Measurements from ENCODE around the gene FAM124A. TPM values are rescaled to one million over a fixed set of nuclear protein-coding genes. Genes with fewer than 3 reads are reported as not detected.

FAM124A gene
- total and polyA plus RNA-seq, 2 donors (not counting 3 experiments of a cell fraction or from before 2014, with no cell fraction given): 3.8 to 9.9 TPM

- no peak for TF ChIP-seq JUN (IDR thresholded peaks at IDR 0.05; ENCODE audit: borderline replicate concordance, insufficient read depth, insufficient read length, low read depth)
- no peaks in the 10 kb centered on the region for H3K79me2 ChIP-seq (ENCODE audit: control insufficient read depth, insufficient read depth, low read length)
- no peak overlapping the region for H3K9ac ChIP-seq (replicated peaks; ENCODE audit: extremely low read depth, insufficient read depth, low read length)
- no peaks in the 10 kb centered on the region for H3K9me3 ChIP-seq (replicated peaks; ENCODE audit: control insufficient read depth, insufficient read depth, low read length)
- H3K27ac ChIP-seq (ENCODE audit: insufficient read depth, low read depth, low read length): no peak overlapping the region
- H3K4me3 ChIP-seq (replicated peaks in 1 of 3; ENCODE audit: insufficient read depth in 1 of 3, low read depth in 1 of 3, low read length in 3 of 3): no peak overlapping the region
- no peak overlapping the region for H3K4me2 ChIP-seq (ENCODE audit: insufficient read depth, low read length)
- H2AFZ ChIP-seq (ENCODE audit: low read depth, low read length): no peak overlapping the region
- intact Hi-C loops (cut with micrococcal nuclease): no loop called here
- H3K27me3 ChIP-seq (ENCODE audit: control insufficient read depth in 2 of 2, insufficient read depth in 2 of 2, low read length in 2 of 2): peaks cover 9 to 22% of the 10 kb centered on the region in 2 experiments
- H3K4me1 ChIP-seq (ENCODE audit: control insufficient read depth, extremely low read depth, insufficient read depth, low read length): peaks cover 5% of the 10 kb centered on the region
- no peaks in the 10 kb centered on the region for H3K9me1 ChIP-seq (replicated peaks; ENCODE audit: control insufficient read depth, extremely low read depth, insufficient read depth, low read length)
- FAIRE-seq (no peak), DNase-seq (ENCODE audit: low read depth, low spot score) (no peak)
- no peaks in the 10 kb centered on the region for H3K36me3 ChIP-seq (ENCODE audit: control insufficient read depth in 2 of 2, extremely low read depth in 1 of 2, insufficient read depth in 2 of 2, low read length in 2 of 2)
- no TSS peak for BruUV-seq (replicated peaks)
- no peaks in the 10 kb centered on the region for H4K20me1 ChIP-seq (replicated peaks; ENCODE audit: control insufficient read depth, extremely low read depth, insufficient read depth, low read length)
- ChIA-PET POLR2A (no interaction called here), CTCF (interaction anchor here (0.7 to 1.1 kb wide), 2 partner anchors 11 to 82 kb away, joined by 3 read pairs; no protein-coding TSS in a partner anchor)
- dilution Hi-C loops (cut with MboI; ENCODE audit: extremely low pct_ligation_motif_present, low sequenced_read_pairs): no loop called here
These were observed 14.3 kb upstream of the FAM124A start for GRCh38 chr13:51207881-51208280.

- dilution Hi-C loops (cut with MboI; ENCODE audit: extremely low pct_ligation_motif_present, low sequenced_read_pairs): no loop called here
- FAIRE-seq: no peak
These were observed 13.5 kb upstream of the FAM124A start for GRCh38 chr13:51208716-51209115.

More at GRCh38 chr13:51208716-51209115, 13.5 kb upstream of the FAM124A start:
- ChIA-PET POLR2A (no interaction called here), CTCF (interaction anchor here (0.7 to 2.2 kb wide), 5 partner anchors 11 to 83 kb away, joined by 3 to 4 read pairs (median 3); no protein-coding TSS in a partner anchor)
- TF ChIP-seq POLR2AphosphoS5 (IDR thresholded peaks at IDR 0.05; ENCODE audit: insufficient read depth, low read depth, low read length) (no peak), FOS (IDR thresholded peaks at IDR 0.05; ENCODE audit: borderline replicate concordance, insufficient read depth, low read length) (no peak), POLR2A (IDR thresholded peaks at IDR 0.05; ENCODE audit: low read depth, low read length) (no peak), MAX (IDR thresholded peaks at IDR 0.05; ENCODE audit: insufficient read depth, insufficient read length) (no peak), GATA2 (IDR thresholded peaks at IDR 0.05; ENCODE audit: insufficient read depth, insufficient read length, low read depth, low read length) (no peak), MYC (IDR thresholded peaks at IDR 0.05; ENCODE audit: low read depth, low read length) (no peak), EZH2 (IDR thresholded peaks at IDR 0.05; ENCODE audit: borderline replicate concordance, low read depth, low read length, severe bottlenecking) (no peak), CTCF (IDR thresholded peaks at IDR 0.05; ENCODE audit: extremely low read depth in 1 of 2, insufficient read depth in 1 of 2, low read depth in 1 of 2, low read length in 2 of 2) (no peak), JUN (IDR thresholded peaks at IDR 0.05; ENCODE audit: borderline replicate concordance, insufficient read depth, insufficient read length, low read depth) (no peak)
- Histone ChIP-seq H3K9me1 (replicated peaks; ENCODE audit: control insufficient read depth, extremely low read depth, insufficient read depth, low read length) (no peaks in the 10 kb centered on the region), H3K27ac (ENCODE audit: insufficient read depth, low read depth, low read length) (no peak overlapping the region), H3K4me1 (ENCODE audit: control insufficient read depth, extremely low read depth, insufficient read depth, low read length) (no peaks in the 10 kb centered on the region), H3K4me3 (replicated peaks in 1 of 3; ENCODE audit: insufficient read depth in 1 of 3, low read depth in 1 of 3, low read length in 3 of 3) (no peak overlapping the region), H3K79me2 (ENCODE audit: control insufficient read depth, insufficient read depth, low read length) (no peaks in the 10 kb centered on the region), H4K20me1 (replicated peaks; ENCODE audit: control insufficient read depth, extremely low read depth, insufficient read depth, low read length) (no peaks in the 10 kb centered on the region), H3K36me3 (ENCODE audit: control insufficient read depth in 2 of 2, extremely low read depth in 1 of 2, insufficient read depth in 2 of 2, low read length in 2 of 2) (no peaks in the 10 kb centered on the region), H3K9ac (replicated peaks; ENCODE audit: extremely low read depth, insufficient read depth, low read length) (no peak overlapping the region), H3K4me2 (ENCODE audit: insufficient read depth, low read length) (no peak overlapping the region), H3K9me3 (replicated peaks; ENCODE audit: control insufficient read depth, insufficient read depth, low read length) (no peaks in the 10 kb centered on the region), H3K27me3 (ENCODE audit: control insufficient read depth in 2 of 2, insufficient read depth in 2 of 2, low read length in 2 of 2) (peaks cover 11 to 26% of the 10 kb centered on the region in 2 experiments), H2AFZ (ENCODE audit: low read depth, low read length) (no peak overlapping the region)
- BruUV-seq (replicated peaks): no TSS peak
- DNase-seq (ENCODE audit: low read depth, low spot score): no peak
- intact Hi-C loops (cut with micrococcal nuclease): no loop called here

All from endothelial cell of umbilical vein (primary cell).